ENCODE measurements around the gene NFAT5.

DNA sequence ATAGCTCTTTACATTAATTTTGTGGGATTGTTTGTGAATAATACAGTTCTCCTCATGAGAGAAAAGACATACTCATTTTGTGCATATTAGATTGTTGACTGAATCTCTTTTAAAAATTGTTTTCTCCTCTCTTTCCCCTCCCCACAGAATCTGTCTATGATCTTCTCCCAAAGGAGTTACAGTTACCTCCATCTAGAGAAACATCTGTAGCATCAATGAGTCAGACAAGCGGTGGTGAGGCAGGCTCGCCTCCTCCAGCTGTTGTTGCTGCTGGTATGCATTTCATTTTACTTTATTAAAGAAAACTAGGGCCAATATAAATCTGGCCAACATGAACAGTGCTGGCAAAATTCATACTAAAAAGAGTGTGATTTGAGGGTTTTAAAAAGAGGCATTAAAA is 60.5 kb downstream of the NFAT5 start:
- TF ChIP-seq, protein P1, sequence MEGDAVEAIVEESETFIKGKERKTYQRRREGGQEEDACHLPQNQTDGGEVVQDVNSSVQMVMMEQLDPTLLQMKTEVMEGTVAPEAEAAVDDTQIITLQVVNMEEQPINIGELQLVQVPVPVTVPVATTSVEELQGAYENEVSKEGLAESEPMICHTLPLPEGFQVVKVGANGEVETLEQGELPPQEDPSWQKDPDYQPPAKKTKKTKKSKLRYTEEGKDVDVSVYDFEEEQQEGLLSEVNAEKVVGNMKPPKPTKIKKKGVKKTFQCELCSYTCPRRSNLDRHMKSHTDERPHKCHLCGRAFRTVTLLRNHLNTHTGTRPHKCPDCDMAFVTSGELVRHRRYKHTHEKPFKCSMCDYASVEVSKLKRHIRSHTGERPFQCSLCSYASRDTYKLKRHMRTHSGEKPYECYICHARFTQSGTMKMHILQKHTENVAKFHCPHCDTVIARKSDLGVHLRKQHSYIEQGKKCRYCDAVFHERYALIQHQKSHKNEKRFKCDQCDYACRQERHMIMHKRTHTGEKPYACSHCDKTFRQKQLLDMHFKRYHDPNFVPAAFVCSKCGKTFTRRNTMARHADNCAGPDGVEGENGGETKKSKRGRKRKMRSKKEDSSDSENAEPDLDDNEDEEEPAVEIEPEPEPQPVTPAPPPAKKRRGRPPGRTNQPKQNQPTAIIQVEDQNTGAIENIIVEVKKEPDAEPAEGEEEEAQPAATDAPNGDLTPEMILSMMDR (IDR thresholded peaks at IDR 0.05): no peak
- no peak for TF ChIP-seq POLR2A (IDR thresholded peaks at IDR 0.05)

Measured in prostate gland (tissue), 2 donors.